Smooth muscle cell (in vitro differentiated cells): Measurements from ENCODE around the gene SAMD13. TPM values are rescaled to one million over a fixed set of nuclear protein-coding genes. Genes with fewer than 3 reads are reported as not detected.

ENCODE experiments used
- DNase-seq: peaks from one replicate; lab custom pipeline; 2025; ENCODE audit not compliant: unreplicated experiment; lab: John Stamatoyannopoulos, UW
- H2AFZ ChIP-seq: fragments of 200-600 bp; sonication (generic); 2 replicates; pipeline ENCODE4 v1.6.0; 2016; ENCODE audit warnings: antibody characterized with exemption, low read depth, mild to moderate bottlenecking
- H3F3A ChIP-seq: fragments of 200-600 bp; sonication (generic); 2 replicates; pipeline ENCODE4 v1.6.0; 2017; ENCODE audit warnings: antibody characterized with exemption, low read depth
- H3K27ac ChIP-seq: fragments of 200-600 bp; sonication (generic); 2 replicates; pipeline ENCODE4 v1.5.1; 2016; ENCODE audit warnings: low read depth, mild to moderate bottlenecking
- H3K27me3 ChIP-seq: fragments of 200-600 bp; sonication (generic); 2 replicates; pipeline ENCODE4 v1.6.1; 2016; ENCODE audit warnings: low read depth, mild to moderate bottlenecking
- H3K36me3 ChIP-seq: fragments of 200-600 bp; sonication (generic); 2 replicates; pipeline ENCODE4 v1.5.1; 2016; ENCODE audit warnings: low read depth
- H3K4me1 ChIP-seq: fragments of 200-600 bp; sonication (generic); 2 replicates; pipeline ENCODE4 v1.5.1; 2016; ENCODE audit warnings: low read depth
- H3K4me2 ChIP-seq: fragments of 200-600 bp; sonication (generic); 2 replicates; pipeline ENCODE4 v1.6.0; 2016; ENCODE audit warnings: mild to moderate bottlenecking
- H3K4me3 ChIP-seq: fragments of 200-600 bp; sonication (generic); 2 replicates; pipeline ENCODE4 v1.5.1; 2016; ENCODE audit warnings: mild to moderate bottlenecking
- H3K79me2 ChIP-seq: fragments of 200-600 bp; sonication (generic); 2 replicates; pipeline ENCODE4 v1.6.0; 2016; ENCODE audit warnings: low read depth, mild to moderate bottlenecking
- H3K9ac ChIP-seq: fragments of 200-600 bp; sonication (generic); 2 replicates; pipeline ENCODE4 v1.6.0; 2016; ENCODE audit warnings: low read depth
- H3K9me3 ChIP-seq: fragments of 200-600 bp; sonication (generic); replicated peaks from 2 replicates; pipeline ENCODE4 v1.5.1; 2016; ENCODE audit warnings: low read depth
- H4K20me1 ChIP-seq: fragments of 200-600 bp; sonication (generic); 2 replicates; pipeline ENCODE4 v1.6.0; 2016; ENCODE audit warnings: low read depth
- WGBS: methylation state at CpG from one replicate; pipeline ENCODE4 v1.1.7; 2016; ENCODE audit warnings: low lambda C conversion rate; 5-methylcytosine and 5-hydroxymethylcytosine counted together
- polyA plus RNA-seq: library from polyadenylated mRNA; unstranded; fragments of >200 nt; fragmentation: Nextera tagmentation; extraction: Ambion mirVana; gene quantifications from 2 replicates; pipeline ENCODE4 v1.2.1, GENCODE V29; 2016
- total RNA-seq: library from RNA; depleted of rRNA; stranded (reverse); fragments of >200 nt; gene quantifications from 2 replicates; pipeline ENCODE4 v1.2.3, GENCODE V29; 2014
- TF ChIP-seq, protein P1 (sequence below): fragments of 200-600 bp; sonication (generic); IDR thresholded peaks from 2 replicates; pipeline ENCODE4 v1.5.1; 2017; ENCODE audit warnings: borderline replicate concordance, mild to moderate bottlenecking, antibody characterized with exemption; ENCODE audit not compliant: insufficient read depth, poor library complexity, severe bottlenecking

Gene SAMD13
- total and polyA plus RNA-seq, 2 experiments from 2014 or later, result 0.66 to 2.7 TPM

DNA sequence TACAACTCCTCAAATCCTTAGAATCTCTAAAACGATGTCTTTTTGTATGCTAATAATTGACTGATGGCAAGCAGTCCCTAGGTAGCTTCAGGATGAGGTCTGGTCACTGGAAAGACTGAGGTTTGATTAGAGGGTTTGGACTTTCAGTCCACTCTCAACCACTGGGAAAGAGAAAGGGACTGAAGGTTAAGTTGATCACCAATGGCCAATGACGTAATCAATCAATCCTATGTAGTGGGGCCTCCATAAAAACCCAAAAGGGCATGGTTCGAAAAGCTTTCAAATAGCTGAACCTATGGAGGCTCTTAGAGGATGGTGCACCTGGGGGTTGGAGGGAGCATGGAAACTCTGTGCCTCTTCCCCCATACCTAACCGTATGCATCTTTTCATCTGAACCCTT, 57.2 kb downstream of the SAMD13 start:
- no peak overlapping the region for H3K27ac ChIP-seq
- H3K27me3 ChIP-seq, result no peaks in the 10 kb centered on the region
- no peak overlapping the region for H3K9ac ChIP-seq
- TF ChIP-seq, protein P1, sequence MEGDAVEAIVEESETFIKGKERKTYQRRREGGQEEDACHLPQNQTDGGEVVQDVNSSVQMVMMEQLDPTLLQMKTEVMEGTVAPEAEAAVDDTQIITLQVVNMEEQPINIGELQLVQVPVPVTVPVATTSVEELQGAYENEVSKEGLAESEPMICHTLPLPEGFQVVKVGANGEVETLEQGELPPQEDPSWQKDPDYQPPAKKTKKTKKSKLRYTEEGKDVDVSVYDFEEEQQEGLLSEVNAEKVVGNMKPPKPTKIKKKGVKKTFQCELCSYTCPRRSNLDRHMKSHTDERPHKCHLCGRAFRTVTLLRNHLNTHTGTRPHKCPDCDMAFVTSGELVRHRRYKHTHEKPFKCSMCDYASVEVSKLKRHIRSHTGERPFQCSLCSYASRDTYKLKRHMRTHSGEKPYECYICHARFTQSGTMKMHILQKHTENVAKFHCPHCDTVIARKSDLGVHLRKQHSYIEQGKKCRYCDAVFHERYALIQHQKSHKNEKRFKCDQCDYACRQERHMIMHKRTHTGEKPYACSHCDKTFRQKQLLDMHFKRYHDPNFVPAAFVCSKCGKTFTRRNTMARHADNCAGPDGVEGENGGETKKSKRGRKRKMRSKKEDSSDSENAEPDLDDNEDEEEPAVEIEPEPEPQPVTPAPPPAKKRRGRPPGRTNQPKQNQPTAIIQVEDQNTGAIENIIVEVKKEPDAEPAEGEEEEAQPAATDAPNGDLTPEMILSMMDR, result no peak
- no peak overlapping the region for H3K4me2 ChIP-seq
- no peaks in the 10 kb centered on the region for H3K4me1 ChIP-seq
- no peaks in the 10 kb centered on the region for H3K79me2 ChIP-seq
- H3F3A ChIP-seq, result peaks cover 7% of the 10 kb centered on the region
- H3K9me3 ChIP-seq, result no peaks in the 10 kb centered on the region
- 90% methylated on average over 4 of the region's 4 CpGs for WGBS
- no peaks in the 10 kb centered on the region for H4K20me1 ChIP-seq
- no peak for DNase-seq
- H2AFZ ChIP-seq, result no peak overlapping the region
- H3K4me3 ChIP-seq, result no peak overlapping the region
- no peaks in the 10 kb centered on the region for H3K36me3 ChIP-seq

DNA sequence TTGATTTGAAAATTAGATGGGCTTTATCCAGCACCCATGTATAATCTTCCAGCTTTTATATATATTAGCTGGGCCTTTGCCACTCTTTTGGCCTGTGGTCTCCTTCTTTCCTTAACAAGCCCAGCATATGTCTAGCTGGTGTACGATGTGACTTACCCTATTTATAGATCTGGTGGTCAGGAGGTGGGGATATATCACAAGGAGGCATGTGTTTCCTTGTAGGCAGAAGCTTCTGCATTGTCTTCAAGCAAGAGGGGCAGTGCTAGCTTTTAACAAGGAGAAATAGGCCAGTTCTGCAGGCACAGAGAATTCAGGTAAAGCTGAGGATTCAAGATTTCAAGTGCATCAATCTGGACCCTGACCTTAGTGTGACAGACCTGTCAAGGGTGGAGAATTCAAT, 58.8 kb downstream of the SAMD13 start:
- Histone ChIP-seq H3K4me3 (no peak overlapping the region), H4K20me1 (no peaks in the 10 kb centered on the region), H3K79me2 (no peaks in the 10 kb centered on the region), H3K4me1 (peaks cover 3% of the 10 kb centered on the region), H3K27me3 (no peaks in the 10 kb centered on the region), H3F3A (no peaks in the 10 kb centered on the region), H3K9ac (no peak overlapping the region), H2AFZ (no peak overlapping the region), H3K4me2 (no peak overlapping the region), H3K27ac (no peak overlapping the region), H3K36me3 (no peaks in the 10 kb centered on the region), H3K9me3 (no peaks in the 10 kb centered on the region)
- no peak for DNase-seq
- WGBS, result 71% methylated on average over 1 of the region's 1 CpG
- TF ChIP-seq, protein P1, result no peak

DNA sequence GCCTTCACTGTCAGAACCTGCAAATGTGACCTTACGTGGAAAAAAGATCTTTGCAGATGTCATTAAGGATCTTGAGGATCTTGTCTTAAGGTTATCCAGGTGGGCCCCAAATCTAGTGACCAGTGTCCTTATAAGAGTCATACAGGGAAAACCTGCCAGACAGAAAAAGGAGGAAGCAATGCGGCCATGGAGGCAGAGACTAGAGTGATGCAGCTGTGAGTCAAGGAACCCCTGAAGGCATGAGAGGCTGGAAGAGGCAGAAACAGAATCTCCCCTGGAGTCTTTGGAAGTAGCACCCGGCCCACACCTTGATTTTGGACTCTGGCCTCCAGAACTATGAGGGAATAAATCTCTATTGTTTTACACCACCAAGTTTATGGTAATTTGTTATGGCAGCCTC, 60.3 kb downstream of the SAMD13 start:
- Histone ChIP-seq H3K27ac (no peak overlapping the region), H3K79me2 (no peaks in the 10 kb centered on the region), H3F3A (no peaks in the 10 kb centered on the region)

DNA sequence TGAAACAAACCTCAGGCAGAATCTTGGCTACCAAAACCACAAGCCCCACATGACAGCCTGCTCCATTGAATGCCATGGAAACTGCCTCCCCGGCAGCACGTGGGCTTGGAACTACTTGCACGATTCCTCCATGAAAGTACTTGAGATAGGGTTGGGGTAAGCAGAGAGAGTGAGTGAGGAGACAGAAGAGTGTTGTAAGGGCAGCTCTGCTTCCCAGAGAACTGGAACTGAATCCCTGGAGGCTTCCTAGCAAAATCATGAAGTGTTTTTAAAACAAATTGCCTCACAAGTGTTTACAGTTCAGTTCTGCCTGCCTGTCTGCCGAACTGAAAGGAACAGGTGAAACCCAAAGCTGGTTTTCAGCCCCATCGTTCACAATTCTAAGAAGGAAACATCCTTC, 61.5 kb downstream of the SAMD13 start:
- Histone ChIP-seq H3K4me1 (peaks cover 3% of the 10 kb centered on the region), H3K4me2 (no peak overlapping the region), H3K4me3 (no peak overlapping the region), H3K79me2 (no peaks in the 10 kb centered on the region), H4K20me1 (no peaks in the 10 kb centered on the region), H3K9ac (no peak overlapping the region), H3K9me3 (no peaks in the 10 kb centered on the region), H3K27me3 (no peaks in the 10 kb centered on the region), H3K36me3 (no peaks in the 10 kb centered on the region), H2AFZ (peak overlapping the region; percentile 3), H3K27ac (no peak overlapping the region), H3F3A (no peaks in the 10 kb centered on the region)
- WGBS, result 86% methylated on average over 5 of the region's 5 CpGs
- DNase-seq, result no peak
- TF ChIP-seq, protein P1, result no peak

More for the DNA sequence above, 60.3 kb downstream of the SAMD13 start:
- no peaks in the 10 kb centered on the region for H3K27me3 ChIP-seq
- H3K4me1 ChIP-seq, result peaks cover 3% of the 10 kb centered on the region
- WGBS, result 73% methylated on average over 3 of the region's 3 CpGs
- H3K4me2 ChIP-seq, result no peak overlapping the region
- TF ChIP-seq, protein P1, result no peak
- DNase-seq, result no peak
- no peaks in the 10 kb centered on the region for H3K36me3 ChIP-seq
- no peaks in the 10 kb centered on the region for H3K9me3 ChIP-seq
- no peak overlapping the region for H2AFZ ChIP-seq
- no peak overlapping the region for H3K4me3 ChIP-seq
- H3K9ac ChIP-seq, result no peak overlapping the region
- H4K20me1 ChIP-seq, result no peaks in the 10 kb centered on the region
